Measurements from ENCODE around the gene AP4M1.
A peak's percentile ranks its signal among the peaks of the same experiment; 100 is the strongest.

The AP4M1 gene

GRCh38 chr7:100152937-100153666 is 51.7 kb downstream of the AP4M1 start:
- no peaks in the 10 kb centered on the region for H3K27me3 ChIP-seq (ENCODE audit: control insufficient read depth, insufficient read depth, low read length)
- H3K4me3 ChIP-seq (ENCODE audit: low read length): no peak overlapping the region
- no peak overlapping the region for H3K27ac ChIP-seq (ENCODE audit: low read depth, low read length)
- no peak overlapping the region for H3K9ac ChIP-seq (ENCODE audit: low read length)
- peaks cover 13% of the 10 kb centered on the region for H3K36me3 ChIP-seq (ENCODE audit: control insufficient read depth, insufficient read depth, low read length)
- H3K4me1 ChIP-seq (ENCODE audit: control insufficient read depth, insufficient read depth, low read length): peaks cover 7% of the 10 kb centered on the region

DNA sequence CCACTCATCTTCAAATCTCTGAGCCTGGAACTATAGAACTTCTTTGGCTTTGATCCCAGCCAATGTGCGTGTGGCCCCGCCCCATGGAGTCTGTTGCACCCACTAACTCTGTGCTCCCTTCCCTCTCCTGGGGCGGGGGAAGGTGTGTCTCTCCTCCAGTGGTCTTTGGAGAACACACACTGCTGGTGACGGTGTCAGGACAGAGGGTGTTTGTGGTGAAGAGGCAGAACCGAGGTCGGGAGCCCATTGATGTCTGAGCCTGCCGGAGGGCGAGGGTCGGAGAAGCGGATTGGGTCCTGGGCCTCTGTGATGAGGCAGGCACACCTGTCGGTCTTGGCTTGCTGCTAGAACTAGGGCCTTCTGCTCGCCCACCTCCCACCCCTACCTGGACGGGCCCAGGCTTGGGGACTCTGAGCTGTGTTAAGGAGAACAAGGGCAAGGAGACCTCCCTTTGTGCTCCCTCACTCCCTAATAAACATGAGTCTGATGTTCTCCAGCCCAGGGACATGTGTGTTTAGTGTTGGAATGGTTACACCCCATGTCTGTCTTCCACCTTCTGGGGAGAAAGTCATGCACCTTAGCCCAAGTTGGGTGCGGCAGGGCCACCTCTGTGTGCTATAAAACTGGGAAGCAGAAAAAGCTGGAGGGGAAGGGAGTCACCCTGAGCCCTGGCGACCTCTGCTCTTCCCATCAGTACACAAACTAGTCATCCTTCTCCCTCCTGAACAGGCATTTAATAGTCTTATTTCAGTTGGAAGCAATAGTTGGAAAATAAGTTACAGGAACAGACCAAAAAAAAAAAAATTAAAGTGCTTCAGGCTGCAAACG is 52.5 kb downstream of the AP4M1 start:
- Histone ChIP-seq H3K9ac (ENCODE audit: low read length) (no peak overlapping the region), H3K4me3 (ENCODE audit: low read length) (peak overlapping the region; percentile 23), H3K27ac (ENCODE audit: low read depth, low read length) (no peak overlapping the region), H3K27me3 (ENCODE audit: control insufficient read depth, insufficient read depth, low read length) (no peaks in the 10 kb centered on the region), H3K36me3 (ENCODE audit: control insufficient read depth, insufficient read depth, low read length) (peaks cover 13% of the 10 kb centered on the region), H3K4me1 (ENCODE audit: control insufficient read depth, insufficient read depth, low read length) (peaks cover 7% of the 10 kb centered on the region)

DNA sequence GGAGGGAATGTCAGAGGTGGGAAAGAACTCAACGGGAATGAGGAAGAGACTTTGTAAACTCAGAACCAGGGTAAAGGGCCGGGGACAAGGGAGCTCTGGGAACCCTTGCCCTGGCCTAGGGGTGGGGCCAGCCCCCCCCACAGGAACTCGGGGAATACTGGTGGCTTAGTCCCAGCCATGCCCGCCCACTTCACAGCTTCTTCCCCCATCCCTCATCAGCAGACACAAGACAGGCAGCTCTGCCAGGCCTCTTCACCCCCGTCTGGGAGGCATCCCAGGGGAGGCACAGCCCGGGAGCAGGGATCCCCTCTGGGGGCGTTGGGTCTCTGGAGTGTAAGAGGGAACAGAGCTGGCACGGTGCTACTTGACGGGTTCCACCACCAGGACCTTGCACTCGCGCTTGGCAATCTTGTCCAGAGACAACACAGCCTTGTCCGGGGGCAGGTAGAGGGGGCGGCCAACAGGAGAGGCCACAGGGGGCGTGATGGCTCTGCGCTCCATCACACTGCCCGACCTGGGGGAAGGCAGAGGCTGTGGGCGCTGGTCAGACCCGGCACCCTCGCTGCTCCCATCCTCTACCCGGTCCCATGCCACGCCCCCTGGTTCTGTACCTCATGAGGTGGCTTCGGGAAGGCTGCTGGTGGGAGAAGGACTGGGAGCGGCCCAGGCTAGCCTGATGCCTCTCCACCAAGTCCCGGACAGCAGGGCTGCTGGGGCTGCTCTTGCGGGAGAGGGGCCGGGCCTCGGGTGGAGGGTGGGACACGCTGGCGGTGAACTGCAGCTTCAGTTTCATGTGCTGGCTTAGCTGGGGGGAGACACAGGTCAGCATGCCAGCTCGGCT is 53.4 kb downstream of the AP4M1 start:
- Histone ChIP-seq H3K36me3 (ENCODE audit: control insufficient read depth, insufficient read depth, low read length) (peaks cover 13% of the 10 kb centered on the region), H3K4me1 (ENCODE audit: control insufficient read depth, insufficient read depth, low read length) (peaks cover 5% of the 10 kb centered on the region), H3K4me3 (ENCODE audit: low read length) (no peak overlapping the region), H3K27me3 (ENCODE audit: control insufficient read depth, insufficient read depth, low read length) (no peaks in the 10 kb centered on the region), H3K27ac (ENCODE audit: low read depth, low read length) (no peak overlapping the region), H3K9ac (ENCODE audit: low read length) (no peak overlapping the region)

GRCh38 chr7:100155553-100156317 is 54.3 kb downstream of the AP4M1 start:
- H3K27me3 ChIP-seq (ENCODE audit: control insufficient read depth, insufficient read depth, low read length): no peaks in the 10 kb centered on the region
- H3K4me3 ChIP-seq (ENCODE audit: low read length): no peak overlapping the region
- H3K9ac ChIP-seq (ENCODE audit: low read length): no peak overlapping the region
- no peak overlapping the region for H3K27ac ChIP-seq (ENCODE audit: low read depth, low read length)
- H3K36me3 ChIP-seq (ENCODE audit: control insufficient read depth, insufficient read depth, low read length): peaks cover 13% of the 10 kb centered on the region
- H3K4me1 ChIP-seq (ENCODE audit: control insufficient read depth, insufficient read depth, low read length): peaks cover 5% of the 10 kb centered on the region

DNA sequence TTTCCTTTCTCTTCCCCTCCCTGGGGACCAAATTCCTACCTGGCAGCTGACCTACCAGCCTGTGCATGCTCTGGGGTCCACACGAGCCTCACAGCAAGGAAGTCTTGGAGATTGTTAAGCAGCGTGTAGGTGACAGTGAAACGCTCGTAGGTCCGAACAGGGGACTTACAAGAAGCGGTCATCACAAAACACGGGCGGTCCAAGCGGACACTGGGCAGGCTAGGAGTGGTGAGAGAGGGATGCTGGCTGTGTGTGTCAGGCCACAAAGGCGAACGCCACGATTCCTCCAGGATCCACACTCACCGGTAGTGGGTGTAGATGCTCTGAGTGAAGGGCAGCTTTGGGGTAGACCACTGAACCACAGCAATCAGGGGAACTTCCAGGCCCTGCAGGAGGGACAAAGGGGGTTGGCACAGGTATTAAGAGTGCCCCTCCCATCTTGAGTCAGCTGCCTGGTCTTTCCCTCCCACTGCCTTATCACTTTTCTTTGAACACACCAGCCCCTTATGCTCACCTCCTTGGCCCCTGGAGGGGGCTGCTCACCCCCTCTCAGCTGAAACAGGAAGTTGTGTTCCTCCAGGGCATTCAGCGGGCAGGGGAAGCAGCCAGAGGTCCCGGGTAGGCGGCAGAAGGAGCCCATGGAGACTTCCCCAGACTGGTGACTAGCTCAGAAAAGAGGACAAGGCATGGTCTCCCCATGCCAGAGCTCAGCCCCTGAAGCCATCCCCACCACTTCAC is 55.1 kb downstream of the AP4M1 start:
- H3K27ac ChIP-seq (ENCODE audit: low read depth, low read length): no peak overlapping the region
- H3K36me3 ChIP-seq (ENCODE audit: control insufficient read depth, insufficient read depth, low read length): peaks cover 13% of the 10 kb centered on the region
- H3K4me1 ChIP-seq (ENCODE audit: control insufficient read depth, insufficient read depth, low read length): peaks cover 5% of the 10 kb centered on the region
- no peak overlapping the region for H3K9ac ChIP-seq (ENCODE audit: low read length)
- no peaks in the 10 kb centered on the region for H3K27me3 ChIP-seq (ENCODE audit: control insufficient read depth, insufficient read depth, low read length)
- H3K4me3 ChIP-seq (ENCODE audit: low read length): no peak overlapping the region

GRCh38 chr7:100157069-100157333 is 55.6 kb downstream of the AP4M1 start:
- Histone ChIP-seq H3K4me3 (ENCODE audit: low read length) (peak overlapping the region; percentile 77), H3K36me3 (ENCODE audit: control insufficient read depth, insufficient read depth, low read length) (peaks cover 13% of the 10 kb centered on the region), H3K9ac (ENCODE audit: low read length) (no peak overlapping the region), H3K27me3 (ENCODE audit: control insufficient read depth, insufficient read depth, low read length) (no peaks in the 10 kb centered on the region), H3K4me1 (ENCODE audit: control insufficient read depth, insufficient read depth, low read length) (peaks cover 5% of the 10 kb centered on the region), H3K27ac (ENCODE audit: low read depth, low read length) (no peak overlapping the region)

DNA sequence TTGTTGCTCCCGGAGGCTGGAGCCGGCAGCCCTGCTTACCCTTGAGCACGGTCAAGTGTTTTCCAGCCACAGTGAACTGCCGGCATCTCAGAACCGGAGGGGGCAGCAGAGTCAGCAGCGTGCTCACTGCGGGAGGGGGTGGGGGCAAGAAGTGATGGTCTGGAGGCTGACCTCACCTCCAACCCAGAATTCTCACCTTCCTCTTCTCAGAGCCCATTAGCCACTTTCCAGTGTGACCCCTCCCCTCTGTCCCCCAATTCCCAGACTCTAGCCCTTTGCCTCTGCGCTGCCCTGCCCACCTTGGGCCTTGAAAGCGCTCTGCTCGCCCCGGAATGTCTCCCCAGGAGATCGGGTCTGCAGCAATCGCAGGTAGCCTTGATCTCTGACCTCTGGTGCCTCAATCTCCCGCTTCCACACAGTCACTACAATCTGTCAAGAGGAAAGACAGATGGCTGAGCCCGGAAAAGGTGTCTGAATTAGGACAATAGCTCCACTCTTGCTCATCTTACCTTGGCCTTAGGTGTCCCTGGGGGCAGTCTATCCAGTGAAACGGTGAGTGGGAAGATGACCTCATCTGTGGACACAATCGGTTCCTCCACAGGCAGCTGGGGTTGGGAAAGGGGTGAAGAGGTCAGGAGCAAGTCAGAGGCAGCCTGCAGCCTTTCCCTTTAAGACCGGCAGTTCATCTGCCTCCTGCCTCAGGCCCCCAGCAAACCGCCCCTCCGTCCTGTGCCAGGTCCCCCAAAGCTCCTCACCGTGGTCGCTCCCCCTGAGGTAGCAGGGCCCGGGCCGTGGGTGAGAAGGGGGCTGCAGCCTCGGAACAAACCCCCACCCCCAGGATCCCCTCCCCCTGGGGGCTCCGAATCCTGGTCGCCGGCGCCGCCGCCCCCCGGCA is 56.1 kb downstream of the AP4M1 start:
- H3K4me3 ChIP-seq (ENCODE audit: low read length): peak overlapping the region; percentile 77
- H3K27me3 ChIP-seq (ENCODE audit: control insufficient read depth, insufficient read depth, low read length): no peaks in the 10 kb centered on the region
- peaks cover 13% of the 10 kb centered on the region for H3K36me3 ChIP-seq (ENCODE audit: control insufficient read depth, insufficient read depth, low read length)
- H3K27ac ChIP-seq (ENCODE audit: low read depth, low read length): no peak overlapping the region
- no peak overlapping the region for H3K9ac ChIP-seq (ENCODE audit: low read length)
- peaks cover 5% of the 10 kb centered on the region for H3K4me1 ChIP-seq (ENCODE audit: control insufficient read depth, insufficient read depth, low read length)
